ENCODE data around the gene GPR55. TPM values are rescaled to one million over a fixed set of nuclear protein-coding genes. Genes with fewer than 3 reads are reported as not detected.
A peak's percentile ranks its signal among the peaks of the same experiment; 100 is the strongest.

Gene GPR55
- total RNA-seq, 1 experiment from 2014 or later: not detected

DNA sequence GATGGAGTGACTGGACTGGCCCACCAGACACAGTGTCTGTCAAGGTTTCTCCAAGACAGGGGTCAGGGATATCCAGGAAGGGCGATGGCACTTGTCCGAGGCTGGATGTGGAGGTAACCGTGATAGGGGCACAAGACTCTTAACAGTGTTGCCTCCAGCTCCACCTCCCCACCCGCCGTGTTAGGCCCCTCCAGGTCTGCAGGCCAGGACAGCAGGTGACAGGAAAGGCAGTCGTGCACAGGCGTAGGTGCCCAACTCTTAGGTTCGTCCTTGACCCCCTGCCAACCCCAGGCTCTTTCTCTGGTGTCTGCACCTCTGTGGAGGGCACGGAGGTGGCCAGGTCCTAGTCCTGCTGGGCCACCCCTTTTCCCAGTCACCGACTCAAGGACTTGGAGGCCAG lies 50.2 kb downstream of the GPR55 start:
- H3K4me3 Mint-ChIP-seq: no peak overlapping the region
- no peak overlapping the region for H2AFZ ChIP-seq (ENCODE audit: low read length)
- no peaks in the 10 kb centered on the region for H3K9me3 ChIP-seq (ENCODE audit: control insufficient read depth, low read depth, low read length)
- peaks cover 4% of the 10 kb centered on the region; the same call in 1 of the 2 replicates for H3K4me1 ChIP-seq (ENCODE audit: insufficient read depth, low read length)
- no peak overlapping the region for H3K56ac ChIP-seq (ENCODE audit: insufficient read length, low read depth, low read length)
- H2BK120ac ChIP-seq (ENCODE audit: low read depth, low read length, poor library complexity, severe bottlenecking): no peak overlapping the region
- H4K20me1 ChIP-seq (ENCODE audit: control insufficient read depth, insufficient read depth, insufficient read length): no peaks in the 10 kb centered on the region
- no peaks in the 10 kb centered on the region for H3K23me2 ChIP-seq (ENCODE audit: insufficient read length, low read depth, low read length, poor library complexity, severe bottlenecking)
- no peak overlapping the region for H3K23ac ChIP-seq (ENCODE audit: insufficient read length, low read depth, low read length)
- no peak overlapping the region for H3K27ac ChIP-seq (ENCODE audit: insufficient read length, low read depth, low read length)
- H2BK12ac ChIP-seq (ENCODE audit: insufficient read length, low read depth, low read length): no peak overlapping the region
- H2BK20ac ChIP-seq (ENCODE audit: low read depth, low read length, poor library complexity, severe bottlenecking): no peak overlapping the region
- no peak overlapping the region for H4K91ac ChIP-seq (ENCODE audit: insufficient read length, low read depth, low read length)
- DNase-seq: no peak
- H3K18ac ChIP-seq (ENCODE audit: insufficient read length, low read depth, low read length): no peak overlapping the region
- H3T11ph ChIP-seq (ENCODE audit: low read length): no peak overlapping the region
- no peak overlapping the region for H4K8ac ChIP-seq (replicated peaks; ENCODE audit: insufficient read length, low read depth, low read length)
- H3K14ac ChIP-seq (ENCODE audit: insufficient read depth, low read length): no peak overlapping the region
- TF ChIP-seq, protein P1, sequence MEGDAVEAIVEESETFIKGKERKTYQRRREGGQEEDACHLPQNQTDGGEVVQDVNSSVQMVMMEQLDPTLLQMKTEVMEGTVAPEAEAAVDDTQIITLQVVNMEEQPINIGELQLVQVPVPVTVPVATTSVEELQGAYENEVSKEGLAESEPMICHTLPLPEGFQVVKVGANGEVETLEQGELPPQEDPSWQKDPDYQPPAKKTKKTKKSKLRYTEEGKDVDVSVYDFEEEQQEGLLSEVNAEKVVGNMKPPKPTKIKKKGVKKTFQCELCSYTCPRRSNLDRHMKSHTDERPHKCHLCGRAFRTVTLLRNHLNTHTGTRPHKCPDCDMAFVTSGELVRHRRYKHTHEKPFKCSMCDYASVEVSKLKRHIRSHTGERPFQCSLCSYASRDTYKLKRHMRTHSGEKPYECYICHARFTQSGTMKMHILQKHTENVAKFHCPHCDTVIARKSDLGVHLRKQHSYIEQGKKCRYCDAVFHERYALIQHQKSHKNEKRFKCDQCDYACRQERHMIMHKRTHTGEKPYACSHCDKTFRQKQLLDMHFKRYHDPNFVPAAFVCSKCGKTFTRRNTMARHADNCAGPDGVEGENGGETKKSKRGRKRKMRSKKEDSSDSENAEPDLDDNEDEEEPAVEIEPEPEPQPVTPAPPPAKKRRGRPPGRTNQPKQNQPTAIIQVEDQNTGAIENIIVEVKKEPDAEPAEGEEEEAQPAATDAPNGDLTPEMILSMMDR (conservative IDR thresholded peaks at IDR 0.05): no peak
- H3K9ac ChIP-seq (ENCODE audit: extremely low read depth, insufficient read length, low read length): no peak overlapping the region
- no peaks in the 10 kb centered on the region for H3K9me3 Mint-ChIP-seq
- H3K36me3 Mint-ChIP-seq (ENCODE audit: insufficient read depth in 1 of 3, low read depth in 3 of 3): peaks cover 51 to 73% (median 68%) of the 10 kb centered on the region in 3 experiments
- H3K27ac Mint-ChIP-seq: peak overlapping the region in 2 of 3 experiments; percentile 28 to 70; a peak in 3 of 7 replicates
- no peaks in the 10 kb centered on the region for H3K79me1 ChIP-seq (ENCODE audit: insufficient read depth, low read depth, low read length, poor library complexity, severe bottlenecking)
- no peak overlapping the region for H3K4ac ChIP-seq (ENCODE audit: low read depth, low read length)
- no peak overlapping the region for H3K4me2 ChIP-seq (ENCODE audit: insufficient read depth, insufficient read length, low read length)
- H2BK5ac ChIP-seq (ENCODE audit: insufficient read length, low read length): no peak overlapping the region
- H3K27me3 Mint-ChIP-seq (ENCODE audit: low read depth): no peaks in the 10 kb centered on the region
- no peak overlapping the region for H4K5ac ChIP-seq (ENCODE audit: insufficient read length, low read depth, low read length)
- no peaks in the 10 kb centered on the region for H3K27me3 ChIP-seq (ENCODE audit: insufficient read depth, low read length)
- H2AK5ac ChIP-seq (ENCODE audit: insufficient read length, low read length): no peak overlapping the region
- H2BK15ac ChIP-seq (ENCODE audit: low read depth, low read length): no peak overlapping the region
- no CpG with 5 or more reads among the region's 10 CpGs for WGBS (ENCODE audit: extremely low coverage, insufficient read length, low lambda C conversion rate)
- H3K79me2 ChIP-seq (ENCODE audit: insufficient read depth, low read length): peaks cover 21% of the 10 kb centered on the region
- peaks cover 31 to 37% of the 10 kb centered on the region in 2 experiments for H3K4me1 Mint-ChIP-seq
